ENCODE data around the gene MKI67. TPM values are rescaled to one million over a fixed set of nuclear protein-coding genes. Genes with fewer than 3 reads are reported as not detected.

MKI67 gene
- total and polyA plus RNA-seq, 10 donors, result 0.61 to 21.6 (median 7.6) TPM

GRCh38 chr10:128092454-128092853 lies 33.8 kb downstream of the MKI67 start:
- H3K4me1 ChIP-seq, result peaks cover 0 to 19% (median 2%) of the 10 kb centered on the region in 6 donors
- H3K4me3 ChIP-seq, result no peak overlapping the region
- 76 to 94% (median 92%) methylated on average over 3 of the region's 3 CpGs for WGBS, 5 donors
- peaks cover 0 to 6% (median 0%) of the 10 kb centered on the region in 7 donors for H3K27me3 ChIP-seq (replicated peaks in 1 of 7)
- no peaks in the 10 kb centered on the region for H3K9me3 ChIP-seq
- intact Hi-C loops (cut with DNase I; ENCODE audit: low total_unique reads), result no loop called here
- H3K27ac ChIP-seq, result no peak overlapping the region
- peaks cover 0 to 14% (median 0%) of the 10 kb centered on the region in 6 donors for H3K36me3 ChIP-seq
- DNase-seq, result no peak
- no peak for TF ChIP-seq POLR2AphosphoS5 (IDR thresholded peaks at IDR 0.05)
- TF ChIP-seq POLR2A (IDR thresholded peaks at IDR 0.05), result no peak
- no peak for TF ChIP-seq CTCF (IDR thresholded peaks at IDR 0.05 in 8 of 11, conservative IDR thresholded peaks at IDR 0.05 in 3 of 11)

GRCh38 chr10:128091636-128092210 lies 34.5 kb downstream of the MKI67 start:
- H3K4me3 ChIP-seq, result no peak overlapping the region
- H3K27me3 ChIP-seq (replicated peaks in 1 of 7), result peaks cover 0 to 6% (median 0%) of the 10 kb centered on the region in 7 donors
- H3K27ac ChIP-seq, result no peak overlapping the region
- intact Hi-C loops (cut with DNase I; ENCODE audit: low total_unique reads), result no loop called here
- no peaks in the 10 kb centered on the region for H3K9me3 ChIP-seq
- peaks cover 0 to 16% (median under 1%) of the 10 kb centered on the region in 6 donors for H3K4me1 ChIP-seq
- 83 to 92% (median 87%) methylated on average over 17 of the region's 17 CpGs for WGBS, 5 donors
- no peak for TF ChIP-seq POLR2A (IDR thresholded peaks at IDR 0.05)
- H3K36me3 ChIP-seq, result peaks cover 0 to 6% (median 0%) of the 10 kb centered on the region in 6 donors
- DNase-seq, result no peak

GRCh38 chr10:128087884-128088709 lies 38.1 kb downstream of the MKI67 start:
- intact Hi-C loops (cut with DNase I; ENCODE audit: low total_unique reads), result loop anchor here (10.0 kb wide), 1 partner anchor 67 kb away; no protein-coding TSS in a partner anchor
- no peak overlapping the region for H3K4me3 ChIP-seq
- H3K9me3 ChIP-seq, result no peaks in the 10 kb centered on the region
- H3K27me3 ChIP-seq (replicated peaks in 1 of 7), result peaks cover 0 to 6% (median 0%) of the 10 kb centered on the region in 7 donors
- TF ChIP-seq POLR2A (IDR thresholded peaks at IDR 0.05) (no peak), CTCF (IDR thresholded peaks at IDR 0.05 in 8 of 11, conservative IDR thresholded peaks at IDR 0.05 in 3 of 11) (no peak), POLR2AphosphoS5 (IDR thresholded peaks at IDR 0.05) (no peak)
- no peak for DNase-seq
- H3K36me3 ChIP-seq, result peaks cover 0 to 25% (median 23%) of the 10 kb centered on the region in 6 donors
- no peaks in the 10 kb centered on the region for H3K4me1 ChIP-seq
- WGBS, 5 donors, result 65 to 71% (median 67%) methylated on average over 11 to 12 of the region's 12 CpGs
- H3K27ac ChIP-seq, result no peak overlapping the region

- DNase-seq, result no peak
- Histone ChIP-seq H3K27ac (no peak overlapping the region), H3K27me3 (replicated peaks in 1 of 7) (peaks cover 0 to 6% (median 0%) of the 10 kb centered on the region in 7 donors), H3K9me3 (no peaks in the 10 kb centered on the region), H3K36me3 (peaks cover 0 to 33% (median 28%) of the 10 kb centered on the region in 6 donors), H3K4me1 (no peaks in the 10 kb centered on the region), H3K4me3 (no peak overlapping the region)
- TF ChIP-seq CTCF (IDR thresholded peaks at IDR 0.05 in 8 of 11, conservative IDR thresholded peaks at IDR 0.05 in 3 of 11) (no peak), POLR2A (IDR thresholded peaks at IDR 0.05) (no peak), POLR2AphosphoS5 (IDR thresholded peaks at IDR 0.05) (no peak)
- intact Hi-C loops (cut with DNase I; ENCODE audit: low total_unique reads), result loop anchor here (10.0 kb wide), 1 partner anchor 67 kb away; no protein-coding TSS in a partner anchor
- 71 to 83% (median 80%) methylated on average over 7 of the region's 7 CpGs for WGBS, 5 donors
Measured at GRCh38 chr10:128087146-128087883, 38.9 kb downstream of the MKI67 start.

Data from spleen (tissue), 11 donors.